ENCODE measurements around the gene ELF3.

Gene ELF3

DNA sequence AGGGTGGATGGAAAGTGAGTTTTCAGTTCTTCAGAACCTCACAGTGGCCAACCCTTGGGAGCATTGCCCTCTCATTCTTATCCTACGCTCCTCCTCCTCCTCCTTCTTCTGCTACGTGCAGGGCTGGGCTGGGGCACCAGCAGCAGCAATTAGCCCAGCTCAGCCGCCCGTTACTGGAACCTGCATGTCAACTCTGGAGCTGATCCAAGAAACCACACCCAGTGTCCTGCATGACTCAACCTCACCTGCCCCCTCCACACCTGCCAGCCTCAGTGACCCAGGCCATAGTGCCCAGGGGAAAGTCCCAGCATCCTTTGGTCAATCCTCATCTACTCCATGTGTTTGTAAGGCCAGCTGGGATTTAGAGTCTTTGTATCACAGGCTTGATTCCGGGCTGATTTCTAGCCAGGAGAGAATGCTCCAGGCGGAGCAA, 12.6 kb downstream of the ELF3 start:
- Histone ChIP-seq H4K20me1 (ENCODE audit: insufficient read depth) (no peaks in the 10 kb centered on the region), H3K9ac (no peak overlapping the region), H3K4me2 (no peak overlapping the region), H3K4me3 (IDR thresholded peaks at IDR 0.05; ENCODE audit: insufficient read depth, low read depth, low read length) (no peak overlapping the region), H3K79me2 (ENCODE audit: insufficient read depth, low read depth) (no peaks in the 10 kb centered on the region), H3K36me3 (ENCODE audit: insufficient read depth) (no peaks in the 10 kb centered on the region), H3K4me1 (ENCODE audit: low read depth, poor library complexity, severe bottlenecking) (peaks cover 7% of the 10 kb centered on the region), H2AFZ (ENCODE audit: low read depth) (no peak overlapping the region), H3K27ac (no peak overlapping the region), H3K27me3 (ENCODE audit: insufficient read depth, low read depth) (no peaks in the 10 kb centered on the region)
- TF ChIP-seq, protein P1, sequence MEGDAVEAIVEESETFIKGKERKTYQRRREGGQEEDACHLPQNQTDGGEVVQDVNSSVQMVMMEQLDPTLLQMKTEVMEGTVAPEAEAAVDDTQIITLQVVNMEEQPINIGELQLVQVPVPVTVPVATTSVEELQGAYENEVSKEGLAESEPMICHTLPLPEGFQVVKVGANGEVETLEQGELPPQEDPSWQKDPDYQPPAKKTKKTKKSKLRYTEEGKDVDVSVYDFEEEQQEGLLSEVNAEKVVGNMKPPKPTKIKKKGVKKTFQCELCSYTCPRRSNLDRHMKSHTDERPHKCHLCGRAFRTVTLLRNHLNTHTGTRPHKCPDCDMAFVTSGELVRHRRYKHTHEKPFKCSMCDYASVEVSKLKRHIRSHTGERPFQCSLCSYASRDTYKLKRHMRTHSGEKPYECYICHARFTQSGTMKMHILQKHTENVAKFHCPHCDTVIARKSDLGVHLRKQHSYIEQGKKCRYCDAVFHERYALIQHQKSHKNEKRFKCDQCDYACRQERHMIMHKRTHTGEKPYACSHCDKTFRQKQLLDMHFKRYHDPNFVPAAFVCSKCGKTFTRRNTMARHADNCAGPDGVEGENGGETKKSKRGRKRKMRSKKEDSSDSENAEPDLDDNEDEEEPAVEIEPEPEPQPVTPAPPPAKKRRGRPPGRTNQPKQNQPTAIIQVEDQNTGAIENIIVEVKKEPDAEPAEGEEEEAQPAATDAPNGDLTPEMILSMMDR (conservative IDR thresholded peaks at IDR 0.05; ENCODE audit: low read depth, low read length) = no peak

DNA sequence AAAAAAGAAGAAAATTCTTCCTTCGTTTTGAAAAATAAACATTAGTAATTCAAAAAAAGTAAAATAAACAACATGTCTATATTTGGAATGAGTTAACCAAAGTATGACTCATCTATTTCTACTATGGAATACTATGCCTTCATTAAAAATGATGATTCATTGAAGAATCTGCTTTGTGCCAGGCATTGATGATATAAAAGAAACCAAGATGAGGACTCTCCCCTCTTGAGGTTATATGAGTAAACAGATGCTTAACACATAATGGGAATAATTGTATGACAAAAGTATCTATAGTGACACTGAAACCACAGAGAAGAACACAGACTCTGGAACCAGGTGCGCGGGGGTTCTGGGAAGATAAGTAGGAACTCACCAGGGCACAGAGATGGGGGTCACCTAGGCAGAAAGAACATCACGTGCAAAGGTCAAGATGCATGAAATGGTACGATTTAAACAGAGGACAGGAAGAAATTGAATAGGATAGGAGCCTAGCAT, 18.8 kb downstream of the ELF3 start:
- no peak overlapping the region for H3K4me3 ChIP-seq (IDR thresholded peaks at IDR 0.05; ENCODE audit: insufficient read depth, low read depth, low read length)
- TF ChIP-seq, protein P1 (conservative IDR thresholded peaks at IDR 0.05; ENCODE audit: low read depth, low read length) = no peak
- H3K27ac ChIP-seq = peak overlapping the region; percentile 43
- no peaks in the 10 kb centered on the region for H3K36me3 ChIP-seq (ENCODE audit: insufficient read depth)
- no peaks in the 10 kb centered on the region for H3K79me2 ChIP-seq (ENCODE audit: insufficient read depth, low read depth)
- H3K4me1 ChIP-seq (ENCODE audit: low read depth, poor library complexity, severe bottlenecking) = peaks cover 65% of the 10 kb centered on the region
- no peak overlapping the region; the same call in 1 of the 2 replicates for H3K9ac ChIP-seq
- peak overlapping the region; percentile 47; the same call in 1 of the 2 replicates for H3K4me2 ChIP-seq
- no peak overlapping the region for H2AFZ ChIP-seq (ENCODE audit: low read depth)
- H3K27me3 ChIP-seq (ENCODE audit: insufficient read depth, low read depth) = no peaks in the 10 kb centered on the region
- no peaks in the 10 kb centered on the region for H4K20me1 ChIP-seq (ENCODE audit: insufficient read depth)

GRCh38 chr1:202029727-202030126, 19.3 kb downstream of the ELF3 start:
- peak overlapping the region; percentile 47 for H3K4me2 ChIP-seq
- no peak overlapping the region for H3K9ac ChIP-seq
- peaks cover 70% of the 10 kb centered on the region for H3K4me1 ChIP-seq (ENCODE audit: low read depth, poor library complexity, severe bottlenecking)
- peak overlapping the region; percentile 43 for H3K27ac ChIP-seq
- H3K36me3 ChIP-seq (ENCODE audit: insufficient read depth) = no peaks in the 10 kb centered on the region
- H3K79me2 ChIP-seq (ENCODE audit: insufficient read depth, low read depth) = no peaks in the 10 kb centered on the region
- no peaks in the 10 kb centered on the region for H3K27me3 ChIP-seq (ENCODE audit: insufficient read depth, low read depth)
- no peak overlapping the region for H3K4me3 ChIP-seq (IDR thresholded peaks at IDR 0.05; ENCODE audit: insufficient read depth, low read depth, low read length)
- no peak overlapping the region for H2AFZ ChIP-seq (ENCODE audit: low read depth)
- TF ChIP-seq, protein P1 (conservative IDR thresholded peaks at IDR 0.05; ENCODE audit: low read depth, low read length) = no peak
- H4K20me1 ChIP-seq (ENCODE audit: insufficient read depth) = no peaks in the 10 kb centered on the region

DNA sequence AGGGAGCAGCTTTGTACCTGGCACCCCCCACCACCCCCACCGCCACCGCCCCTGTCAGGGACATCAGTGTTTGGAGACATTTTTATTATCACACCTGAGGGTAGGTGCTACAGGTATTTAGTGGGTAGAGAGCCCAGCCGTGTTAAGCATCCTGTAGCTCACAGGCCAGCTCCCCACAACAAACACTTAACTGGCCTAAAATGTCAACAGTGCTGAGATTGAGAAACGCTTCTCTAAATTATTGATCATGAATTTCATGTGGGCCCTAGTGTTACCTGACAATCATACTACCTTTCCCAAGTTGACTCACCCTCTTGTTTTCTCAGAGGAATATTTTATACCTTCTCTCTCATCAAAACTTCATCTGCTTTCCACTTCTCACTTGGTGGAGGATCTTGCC, 21.4 kb downstream of the ELF3 start:
- Histone ChIP-seq H2AFZ (ENCODE audit: low read depth) (no peak overlapping the region), H3K4me3 (IDR thresholded peaks at IDR 0.05; ENCODE audit: insufficient read depth, low read depth, low read length) (no peak overlapping the region), H3K4me2 (peak overlapping the region; percentile 25; the same call in 1 of the 2 replicates), H3K27ac (no peak overlapping the region), H4K20me1 (ENCODE audit: insufficient read depth) (no peaks in the 10 kb centered on the region), H3K9ac (no peak overlapping the region), H3K4me1 (ENCODE audit: low read depth, poor library complexity, severe bottlenecking) (peaks cover 89% of the 10 kb centered on the region), H3K27me3 (ENCODE audit: insufficient read depth, low read depth) (no peaks in the 10 kb centered on the region), H3K36me3 (ENCODE audit: insufficient read depth) (no peaks in the 10 kb centered on the region), H3K79me2 (ENCODE audit: insufficient read depth, low read depth) (no peaks in the 10 kb centered on the region)
- TF ChIP-seq, protein P1 (conservative IDR thresholded peaks at IDR 0.05; ENCODE audit: low read depth, low read length) = no peak

All from KMS-11 (cell line).